Measurements from ENCODE around the gene CNOT6L. TPM values are rescaled to one million over a fixed set of nuclear protein-coding genes. Genes with fewer than 3 reads are reported as not detected.

The CNOT6L gene
- total and polyA plus RNA-seq, 2 of the 13 experiments (the other 11 are each of a cell fraction or from before 2014, with no cell fraction given): 7.9 to 13.5 TPM

GRCh38 chr4:77819843-77820648, 878 bp upstream of the CNOT6L start (continued):
- TF ChIP-seq ZNF33B (CRISPR knock-in tag; IDR thresholded peaks at IDR 0.05): no peak; the same call in 1 of the 2 replicates
- peak; percentile 78 for TF ChIP-seq MEF2D (CRISPR knock-in tag; IDR thresholded peaks at IDR 0.05)
- no peak for TF ChIP-seq NAIF1 (CRISPR knock-in tag; IDR thresholded peaks at IDR 0.05; ENCODE audit: borderline replicate concordance)
- 0 out of 2 replicates have a peak, but pooled peaks have one; percentile 9 for TF ChIP-seq CBX2 (IDR thresholded peaks at IDR 0.05; ENCODE audit: low read depth, low read length)
- TF ChIP-seq CBX2 (CRISPR knock-in tag; IDR thresholded peaks at IDR 0.05; ENCODE audit: low read depth): no peak
- peak; percentile 55; the same call in 1 of the 2 replicates for TF ChIP-seq FOXK1 (CRISPR knock-in tag; IDR thresholded peaks at IDR 0.05; ENCODE audit: borderline replicate concordance, low read depth)
- TF ChIP-seq ZNF607 (CRISPR knock-in tag; IDR thresholded peaks at IDR 0.05; ENCODE audit: borderline replicate concordance): peak; percentile 55; the same call in 1 of the 2 replicates
- 0 out of 2 replicates have a peak, but pooled peaks have one; percentile 21 for TF ChIP-seq E2F1 (CRISPR knock-in tag; IDR thresholded peaks at IDR 0.05)
- TF ChIP-seq NONO (IDR thresholded peaks at IDR 0.05): no peak
- TF ChIP-seq NONO (CRISPR knock-in tag; conservative IDR thresholded peaks at IDR 0.05): peak; percentile 77
- TF ChIP-seq ZNF792 (CRISPR knock-in tag; IDR thresholded peaks at IDR 0.05): peak; percentile 57
- TF ChIP-seq MXD4 (CRISPR knock-in tag; IDR thresholded peaks at IDR 0.05): peak; percentile 85; the same call in 1 of the 2 replicates
- 0 out of 2 replicates have a peak, but pooled peaks have one; percentile 25 for TF ChIP-seq FLYWCH1 (CRISPR knock-in tag; IDR thresholded peaks at IDR 0.05)
- TF ChIP-seq ZNF501 (CRISPR knock-in tag; IDR thresholded peaks at IDR 0.05): peak; percentile 84
- 0 out of 2 replicates have a peak, but pooled peaks have one; percentile 49 for TF ChIP-seq ZC3H13 (CRISPR knock-in tag; IDR thresholded peaks at IDR 0.05)
- TF ChIP-seq ZNF292 (CRISPR knock-in tag; IDR thresholded peaks at IDR 0.05; ENCODE audit: borderline replicate concordance, low read depth): no peak
- peak; percentile 18; the same call in 1 of the 2 replicates for TF ChIP-seq EEA1 (CRISPR knock-in tag; IDR thresholded peaks at IDR 0.05; ENCODE audit: borderline replicate concordance)
- TF ChIP-seq BATF2 (CRISPR knock-in tag; IDR thresholded peaks at IDR 0.05): no peak
- peak; percentile 95; the same call in 1 of the 2 replicates for TF ChIP-seq MEIS1 (CRISPR knock-in tag; IDR thresholded peaks at IDR 0.05; ENCODE audit: borderline replicate concordance)
- TF ChIP-seq ATF5 (CRISPR knock-in tag; IDR thresholded peaks at IDR 0.05; ENCODE audit: low read depth): no peak
- TF ChIP-seq MED1 (CRISPR knock-in tag; IDR thresholded peaks at IDR 0.05): peak; percentile 24; the same call in 1 of the 2 replicates
- peak; percentile 43; the same call in 1 of the 2 replicates for TF ChIP-seq ZNF280B (CRISPR knock-in tag; IDR thresholded peaks at IDR 0.05; ENCODE audit: borderline replicate concordance)
- TF ChIP-seq ZFP41 (CRISPR knock-in tag; IDR thresholded peaks at IDR 0.05; ENCODE audit: borderline replicate concordance): 0 out of 2 replicates have a peak, but pooled peaks have one; percentile 57
- peak; percentile 72; the same call in 1 of the 2 replicates for TF ChIP-seq KAT7 (CRISPR knock-in tag; IDR thresholded peaks at IDR 0.05; ENCODE audit: borderline replicate concordance)
- 0 out of 2 replicates have a peak, but pooled peaks have one; percentile 45 for TF ChIP-seq ZNF598 (CRISPR knock-in tag; IDR thresholded peaks at IDR 0.05; ENCODE audit: borderline replicate concordance)
